Nephron progenitor cell (in vitro differentiated cells): Measurements from ENCODE around the gene FOXE1.
A peak's percentile ranks its signal among the peaks of the same experiment; 100 is the strongest.

Source experiments
- DNase-seq: peaks from one replicate; pipeline ENCODE4 v3.0.0; 2021
- H3K27ac Mint-ChIP-seq: 2 replicates; pipeline ENCODE4 v1.8.0; 2021; ENCODE audit warnings: mild to moderate bottlenecking, moderate library complexity, mixed read lengths
- H3K27me3 Mint-ChIP-seq: 2 replicates; pipeline ENCODE4 v1.8.0; 2021; ENCODE audit warnings: mild to moderate bottlenecking, low read depth, mixed read lengths; ENCODE audit not compliant: poor library complexity
- H3K36me3 Mint-ChIP-seq: 2 replicates; pipeline ENCODE4 v1.8.0; 2021; ENCODE audit warnings: low read depth, mixed read lengths
- H3K4me1 Mint-ChIP-seq: 2 replicates; pipeline ENCODE4 v1.8.0; 2021; ENCODE audit warnings: mixed read lengths
- H3K4me3 Mint-ChIP-seq: 2 replicates; pipeline ENCODE4 v1.8.0; 2021; ENCODE audit warnings: mild to moderate bottlenecking, moderate library complexity, mixed read lengths
- H3K9me3 Mint-ChIP-seq: 2 replicates; pipeline ENCODE4 v1.8.0; 2021; ENCODE audit warnings: mild to moderate bottlenecking, moderate library complexity, mixed read lengths
- TF ChIP-seq, protein P1 (sequence below): fragments of 200-600 bp; sonication (generic); IDR thresholded peaks from 2 replicates; pipeline ENCODE4 v1.5.0; 2021; ENCODE audit warnings: antibody characterized with exemption

FOXE1 gene

DNA sequence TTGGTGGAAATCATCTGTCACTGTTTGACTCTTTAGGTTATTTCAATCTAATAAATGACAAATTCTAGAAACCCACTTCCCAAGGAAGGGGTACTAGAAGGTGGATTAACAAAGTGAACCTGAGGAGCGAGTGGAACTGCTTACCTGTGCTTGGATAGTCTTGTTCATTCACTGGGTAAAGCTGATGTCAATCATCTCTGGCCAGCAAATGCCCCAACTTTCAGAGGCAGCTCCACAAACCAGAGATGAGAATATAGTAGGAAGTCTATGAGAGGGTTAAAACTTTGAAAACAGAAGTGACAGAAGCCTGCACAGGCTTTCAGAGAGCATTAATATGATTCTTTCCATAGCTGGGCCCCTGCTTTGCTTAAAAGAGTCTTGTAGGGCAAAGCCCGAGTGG is 7.3 kb upstream of the FOXE1 start:
- Mint-ChIP-seq H3K36me3 (no peaks in the 10 kb centered on the region), H3K4me1 (no peaks in the 10 kb centered on the region), H3K9me3 (peaks cover 6% of the 10 kb centered on the region), H3K27ac (no peak overlapping the region), H3K27me3 (peaks cover 98% of the 10 kb centered on the region), H3K4me3 (no peak overlapping the region)
- TF ChIP-seq, protein P1, sequence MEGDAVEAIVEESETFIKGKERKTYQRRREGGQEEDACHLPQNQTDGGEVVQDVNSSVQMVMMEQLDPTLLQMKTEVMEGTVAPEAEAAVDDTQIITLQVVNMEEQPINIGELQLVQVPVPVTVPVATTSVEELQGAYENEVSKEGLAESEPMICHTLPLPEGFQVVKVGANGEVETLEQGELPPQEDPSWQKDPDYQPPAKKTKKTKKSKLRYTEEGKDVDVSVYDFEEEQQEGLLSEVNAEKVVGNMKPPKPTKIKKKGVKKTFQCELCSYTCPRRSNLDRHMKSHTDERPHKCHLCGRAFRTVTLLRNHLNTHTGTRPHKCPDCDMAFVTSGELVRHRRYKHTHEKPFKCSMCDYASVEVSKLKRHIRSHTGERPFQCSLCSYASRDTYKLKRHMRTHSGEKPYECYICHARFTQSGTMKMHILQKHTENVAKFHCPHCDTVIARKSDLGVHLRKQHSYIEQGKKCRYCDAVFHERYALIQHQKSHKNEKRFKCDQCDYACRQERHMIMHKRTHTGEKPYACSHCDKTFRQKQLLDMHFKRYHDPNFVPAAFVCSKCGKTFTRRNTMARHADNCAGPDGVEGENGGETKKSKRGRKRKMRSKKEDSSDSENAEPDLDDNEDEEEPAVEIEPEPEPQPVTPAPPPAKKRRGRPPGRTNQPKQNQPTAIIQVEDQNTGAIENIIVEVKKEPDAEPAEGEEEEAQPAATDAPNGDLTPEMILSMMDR, result no peak
- DNase-seq, result no peak

DNA sequence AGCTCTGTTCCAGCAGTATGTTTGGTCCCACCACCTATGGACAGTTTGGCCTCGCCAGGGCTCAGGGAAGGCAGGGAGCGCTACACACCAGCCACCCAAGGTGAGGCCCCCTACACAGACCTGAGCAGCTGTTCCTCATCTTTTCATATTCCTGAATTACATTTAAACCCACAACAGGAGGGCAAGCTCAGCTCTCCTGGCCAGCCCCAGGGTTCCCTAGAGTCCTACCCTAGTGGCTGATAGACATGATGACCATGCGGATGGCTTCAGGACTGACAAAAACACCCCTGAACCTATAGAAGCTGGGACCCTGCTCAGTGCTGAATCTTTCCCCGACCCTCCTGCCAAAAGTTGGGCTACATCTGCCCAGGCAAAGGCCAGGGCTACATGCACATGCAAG is 6.7 kb upstream of the FOXE1 start:
- TF ChIP-seq, protein P1, result no peak
- Mint-ChIP-seq H3K27me3 (peaks cover 98% of the 10 kb centered on the region), H3K4me1 (no peaks in the 10 kb centered on the region), H3K4me3 (no peak overlapping the region), H3K36me3 (no peaks in the 10 kb centered on the region), H3K9me3 (peaks cover 6% of the 10 kb centered on the region), H3K27ac (no peak overlapping the region)
- DNase-seq, result no peak

DNA sequence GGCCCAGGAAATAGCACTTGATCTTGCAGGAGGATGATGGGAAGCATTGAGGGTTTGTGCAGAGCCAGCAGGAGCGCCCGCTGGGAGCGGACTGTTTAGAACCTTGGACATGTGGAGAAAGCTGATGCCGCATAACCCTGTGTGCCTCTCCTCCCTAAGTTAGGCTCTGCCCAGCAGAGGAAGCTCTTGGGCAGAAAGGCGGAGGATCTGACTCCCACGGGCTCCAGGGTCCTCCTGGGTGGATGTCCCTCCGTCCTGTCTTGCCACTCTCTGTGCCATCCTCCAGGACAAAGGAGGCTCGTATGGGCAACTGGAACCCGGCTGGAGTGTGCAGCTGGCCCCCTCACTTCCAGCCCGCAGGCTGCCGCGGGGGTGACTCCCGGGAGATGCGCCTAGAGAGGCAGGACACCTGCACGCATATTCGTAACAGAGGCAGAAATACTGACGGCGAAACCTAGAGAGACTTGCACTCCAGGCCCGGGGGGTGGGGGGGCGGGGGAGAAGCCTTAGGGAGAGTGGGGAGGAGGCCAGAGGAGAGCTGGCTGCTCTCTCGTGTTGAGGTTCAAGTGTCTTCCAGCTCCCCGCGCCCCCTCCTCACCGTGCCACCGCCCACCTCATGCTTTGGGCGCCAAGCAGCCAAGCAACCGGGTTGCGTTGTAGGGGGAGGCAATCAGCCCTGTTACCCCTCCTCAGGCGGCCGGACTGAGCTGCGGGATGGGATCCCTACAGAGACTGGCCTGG is 5.4 kb upstream of the FOXE1 start:
- H3K4me1 Mint-ChIP-seq, result no peaks in the 10 kb centered on the region
- no peak overlapping the region for H3K27ac Mint-ChIP-seq
- H3K4me3 Mint-ChIP-seq, result no peak overlapping the region
- H3K27me3 Mint-ChIP-seq, result peaks cover 98% of the 10 kb centered on the region
- peaks cover 6% of the 10 kb centered on the region for H3K9me3 Mint-ChIP-seq
- DNase-seq, result no peak
- H3K36me3 Mint-ChIP-seq, result no peaks in the 10 kb centered on the region
- TF ChIP-seq, protein P1, result no peak

DNA sequence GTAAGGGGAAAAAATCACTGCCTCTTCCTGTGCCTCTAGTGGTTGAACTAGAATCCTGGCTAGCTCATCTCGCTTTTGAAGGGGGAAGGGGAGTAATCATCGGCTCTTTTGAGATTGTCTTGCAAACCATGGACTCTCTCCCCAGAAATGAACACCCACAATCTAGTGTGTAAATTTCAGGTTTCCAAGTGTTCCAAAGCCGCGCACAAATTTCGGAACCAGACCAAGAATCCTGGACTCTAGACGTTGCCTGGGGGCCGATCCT is 4.9 kb upstream of the FOXE1 start:
- DNase-seq, result no peak
- no peak overlapping the region for H3K4me3 Mint-ChIP-seq
- no peak overlapping the region for H3K27ac Mint-ChIP-seq

DNA sequence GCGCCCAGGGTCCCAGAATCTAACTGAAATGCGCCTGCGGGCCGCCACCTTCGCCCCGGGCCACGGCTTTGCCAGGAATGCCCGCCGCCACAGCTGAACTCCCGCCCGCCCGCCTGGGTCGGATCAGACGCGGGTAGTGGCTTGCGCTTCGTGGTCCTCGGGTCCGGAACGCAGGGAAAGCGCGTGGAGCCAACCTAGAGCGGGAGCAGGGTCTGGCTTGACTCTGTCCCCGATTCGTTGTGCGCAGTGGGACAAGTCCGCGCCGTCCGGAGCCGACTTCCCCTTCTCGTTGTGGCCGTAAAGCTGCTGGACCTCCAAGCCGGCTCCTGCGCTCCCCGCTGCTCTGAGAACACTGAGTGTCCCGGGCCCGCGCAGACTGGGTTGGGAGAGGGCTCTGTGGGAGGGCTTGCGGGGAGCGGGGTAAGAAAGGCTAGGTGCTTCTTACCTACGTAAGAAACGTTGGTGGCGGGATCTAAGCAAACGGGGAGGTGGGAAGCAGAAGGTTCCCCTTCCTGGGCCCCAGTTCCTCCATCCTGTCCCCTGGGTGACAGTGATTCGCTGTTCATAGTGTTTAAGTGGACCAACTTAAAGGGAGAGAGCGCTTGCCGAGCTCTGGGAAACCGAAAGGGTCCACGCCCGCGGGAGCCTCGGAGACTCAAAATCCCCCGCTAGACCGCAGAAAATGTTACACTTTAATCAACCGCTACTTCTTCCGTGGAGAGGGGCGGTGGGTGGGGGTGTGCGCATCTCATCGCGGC is 4.4 kb upstream of the FOXE1 start:
- DNase-seq, result peak; percentile 46
- H3K36me3 Mint-ChIP-seq, result no peaks in the 10 kb centered on the region
- peaks cover 97% of the 10 kb centered on the region for H3K27me3 Mint-ChIP-seq
- TF ChIP-seq, protein P1, result no peak
- H3K9me3 Mint-ChIP-seq, result no peaks in the 10 kb centered on the region
- no peak overlapping the region for H3K4me3 Mint-ChIP-seq
- H3K27ac Mint-ChIP-seq, result no peak overlapping the region
- no peaks in the 10 kb centered on the region for H3K4me1 Mint-ChIP-seq

More for the DNA sequence above, 4.9 kb upstream of the FOXE1 start:
- TF ChIP-seq, protein P1, result no peak
- Mint-ChIP-seq H3K36me3 (no peaks in the 10 kb centered on the region), H3K4me1 (no peaks in the 10 kb centered on the region), H3K27me3 (peaks cover 97% of the 10 kb centered on the region), H3K9me3 (peaks cover under 1% of the 10 kb centered on the region)

DNA sequence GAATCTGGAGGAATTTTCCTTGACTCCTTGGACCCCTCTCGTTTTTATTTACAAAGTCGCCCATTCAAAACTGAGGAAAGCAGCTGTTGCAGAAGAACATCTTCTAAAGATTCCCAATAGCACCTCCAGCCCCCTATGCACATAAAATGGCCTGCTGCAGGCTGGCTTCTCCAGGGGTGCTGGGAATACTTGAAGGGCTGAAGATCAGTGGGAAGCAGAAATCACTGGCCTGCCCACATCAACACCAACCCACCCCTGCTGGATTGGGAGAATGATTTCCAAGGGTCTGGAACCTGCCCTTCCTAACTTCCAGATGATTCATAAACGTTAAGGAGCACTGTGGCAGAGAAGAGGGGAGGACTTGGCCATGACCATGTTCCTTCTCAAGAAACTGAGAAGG is 3.0 kb upstream of the FOXE1 start:
- Mint-ChIP-seq H3K27ac (no peak overlapping the region), H3K27me3 (peaks cover 97% of the 10 kb centered on the region), H3K36me3 (no peaks in the 10 kb centered on the region), H3K9me3 (no peaks in the 10 kb centered on the region), H3K4me1 (no peaks in the 10 kb centered on the region), H3K4me3 (no peak overlapping the region)
- TF ChIP-seq, protein P1, result no peak
- no peak for DNase-seq
